MM.1S (cell line): Measurements from ENCODE around the gene ATMIN.

ENCODE experiments used
- CTCF ChIP-seq: fragments of 300-600 bp; sonication (generic); IDR thresholded peaks from 2 replicates; pipeline ENCODE4 v1.5.1; 2016; ENCODE audit warnings: antibody characterized with exemption, low read length, mixed read lengths
- EZH2 ChIP-seq: fragments of 300-600 bp; sonication (generic); optimal IDR thresholded peaks from 2 replicates; pipeline ENCODE3; 2017; ENCODE audit warnings: low read depth, mild to moderate bottlenecking, antibody characterized with exemption, low read length, mixed read lengths

GRCh38 chr16:81003064-81003463, 32.6 kb upstream of the ATMIN start:
- TF ChIP-seq CTCF = no peak
- TF ChIP-seq EZH2 = no peak
